GM23338 (cell line): ENCODE measurements around the gene PTCD3. TPM values are rescaled to one million over a fixed set of nuclear protein-coding genes. Genes with fewer than 3 reads are reported as not detected.

Source experiments
- ATAC-seq: fragments of 200-7000 bp; cut with Tn5 transposase; 3 replicates; pipeline ENCODE4 v1.9.1; 2020
- DNase-seq: peaks from one replicate; pipeline ENCODE4 v3.0.0-alpha.2; 2015; ENCODE audit warnings: low spot score
- H2AFZ ChIP-seq: fragments of 200-600 bp; sonication (generic); 2 replicates; pipeline ENCODE4 v1.8.0; 2016; ENCODE audit warnings: antibody characterized with exemption, mild to moderate bottlenecking, moderate library complexity
- H3F3A ChIP-seq: fragments of 200-600 bp; sonication (generic); replicated peaks from 2 replicates; pipeline ENCODE4 v1.8.0; 2017; ENCODE audit warnings: antibody characterized with exemption, mixed run types, low read depth
- H3K27ac ChIP-seq: fragments of 200-600 bp; sonication (generic); 2 replicates; pipeline ENCODE4 v1.6.1; 2016; ENCODE audit warnings: low read depth
- H3K27me3 ChIP-seq: fragments of 200-600 bp; sonication (generic); 2 replicates; pipeline ENCODE4 v1.8.0; 2016; ENCODE audit warnings: mild to moderate bottlenecking, mixed run types, moderate library complexity; ENCODE audit not compliant: insufficient read depth
- H3K36me3 ChIP-seq: fragments of 200-600 bp; sonication (generic); 2 replicates; pipeline ENCODE4 v1.8.0; 2016; ENCODE audit warnings: mild to moderate bottlenecking; ENCODE audit not compliant: insufficient read depth
- H3K4me1 ChIP-seq: fragments of 200-600 bp; sonication (generic); 2 replicates; pipeline ENCODE4 v1.8.0; 2016; ENCODE audit warnings: mild to moderate bottlenecking, moderate library complexity; ENCODE audit not compliant: insufficient read depth
- H3K4me2 ChIP-seq: fragments of 200-600 bp; sonication (generic); 2 replicates; pipeline ENCODE4 v1.7.1; 2017; ENCODE audit warnings: mixed run types
- H3K4me3 ChIP-seq: fragments of 200-600 bp; sonication (generic); 2 replicates; pipeline ENCODE4 v1.6.1; 2016; ENCODE audit warnings: mixed run types
- H3K79me2 ChIP-seq: fragments of 200-600 bp; sonication (generic); replicated peaks from 2 replicates; pipeline ENCODE4 v1.8.0; 2017; ENCODE audit warnings: mild to moderate bottlenecking; ENCODE audit not compliant: insufficient read depth
- H3K9me2 ChIP-seq: fragments of 200-600 bp; sonication (generic); 2 replicates; pipeline ENCODE4 v1.8.0; 2017; ENCODE audit not compliant: insufficient read depth
- H4K20me1 ChIP-seq: fragments of 200-600 bp; sonication (generic); replicated peaks from 2 replicates; pipeline ENCODE4 v1.8.0; 2017; ENCODE audit warnings: mild to moderate bottlenecking; ENCODE audit not compliant: insufficient read depth
- H3K27ac Mint-ChIP-seq: 2 replicates; pipeline ENCODE4 v1.8.0; 2020; ENCODE audit warnings: inconsistent platforms, mild to moderate bottlenecking, moderate library complexity, mixed read lengths
- H3K27me3 Mint-ChIP-seq: 3 replicates; pipeline ENCODE4 v1.8.0; 2022; ENCODE audit warnings: low read depth, mild to moderate bottlenecking, moderate library complexity, mixed read lengths, inconsistent platforms; ENCODE audit not compliant: insufficient read depth, poor library complexity
- H3K36me3 Mint-ChIP-seq: 3 replicates; pipeline ENCODE4 v1.8.0; 2021; ENCODE audit warnings: low read depth, mild to moderate bottlenecking, inconsistent platforms, moderate library complexity, mixed read lengths
- H3K4me1 Mint-ChIP-seq: 3 replicates; pipeline ENCODE4 v1.8.0; 2020; ENCODE audit warnings: mild to moderate bottlenecking, inconsistent platforms, mixed read lengths
- H3K4me3 Mint-ChIP-seq: 3 replicates; pipeline ENCODE4 v1.8.0; 2021; ENCODE audit warnings: moderate library complexity, mild to moderate bottlenecking, inconsistent platforms, mixed read lengths
- H3K9me3 Mint-ChIP-seq: 3 replicates; pipeline ENCODE4 v1.8.0; 2020; ENCODE audit warnings: moderate library complexity, mild to moderate bottlenecking, inconsistent platforms, mixed read lengths
- CREB1 ChIP-seq: fragments of 250-450 bp; sonication (Bioruptor Pico); IDR thresholded peaks from 2 replicates; pipeline ENCODE4 v1.5.0; 2020; ENCODE audit warnings: low read depth, mild to moderate bottlenecking, moderate library complexity
- CTCF ChIP-seq, 2 experiments: fragments of 200-600 bp in 1 of 2; sonication (generic) in 1 of 2; conservative IDR thresholded peaks; 2 replicates each; pipeline versions ENCODE4 v1.5.1 to v1.6.1; 2016 to 2017; ENCODE audit warnings: antibody characterized with exemption in 2 of 2, low read depth in 2 of 2, mild to moderate bottlenecking in 2 of 2, moderate library complexity in 1 of 2
- ETS1 ChIP-seq: IDR thresholded peaks from 2 replicates; pipeline ENCODE4 v1.6.1; 2016; ENCODE audit warnings: antibody characterized with exemption
- EZH2 ChIP-seq: fragments of 200-600 bp; sonication (generic); IDR thresholded peaks from one replicate; pipeline ENCODE4 v1.8.0; 2017; ENCODE audit warnings: antibody characterized with exemption, mild to moderate bottlenecking, low read depth; ENCODE audit not compliant: unreplicated experiment
- EZH2phosphoT487 ChIP-seq: fragments of 200-600 bp; sonication (generic); IDR thresholded peaks from one replicate; pipeline ENCODE4 v1.8.1; 2018; ENCODE audit warnings: antibody characterized with exemption; ENCODE audit not compliant: unreplicated experiment
- JUNB ChIP-seq: IDR thresholded peaks from one replicate; pipeline ENCODE4 v1.6.1; 2016; ENCODE audit warnings: antibody characterized with exemption; ENCODE audit not compliant: unreplicated experiment
- NANOG ChIP-seq: IDR thresholded peaks from 2 replicates; pipeline ENCODE4 v1.6.1; 2016; ENCODE audit warnings: antibody characterized with exemption, borderline replicate concordance
- POLR2AphosphoS5 ChIP-seq: IDR thresholded peaks from 2 replicates; pipeline ENCODE4 v1.6.1; 2016; ENCODE audit warnings: antibody characterized with exemption, low read depth
- REST ChIP-seq: IDR thresholded peaks from one replicate; pipeline ENCODE4 v1.6.1; 2018; ENCODE audit warnings: antibody characterized with exemption; ENCODE audit not compliant: unreplicated experiment
- STAT1 ChIP-seq: IDR thresholded peaks from one replicate; pipeline ENCODE4 v1.6.1; 2016; ENCODE audit warnings: antibody characterized with exemption; ENCODE audit not compliant: unreplicated experiment
- ZNF114 ChIP-seq: fragments of 250-450 bp; sonication (Bioruptor Pico); IDR thresholded peaks from 2 replicates; pipeline ENCODE4 v1.5.0; 2020; ENCODE audit warnings: mild to moderate bottlenecking, moderate library complexity
- ZNF331 ChIP-seq: fragments of 250-450 bp; sonication (Bioruptor Pico); IDR thresholded peaks from 2 replicates; pipeline ENCODE4 v1.5.0; 2020; ENCODE audit warnings: low read depth, mild to moderate bottlenecking, moderate library complexity
- polyA plus RNA-seq: library from polyadenylated mRNA; unstranded; fragments of >200 nt; fragmentation: Nextera tagmentation; extraction: Ambion mirVana; gene quantifications from 2 replicates; pipeline ENCODE4 v1.2.1, GENCODE V29; 2016
- total RNA-seq: library from RNA; depleted of rRNA; stranded (reverse); fragments of >200 nt; shearing (Covaris generic); gene quantifications from 2 replicates; pipeline ENCODE4 v1.2.3, GENCODE V29; 2014
- TF ChIP-seq, protein P1 (sequence below): fragments of 250-450 bp; sonication (Bioruptor Pico); IDR thresholded peaks from 2 replicates; pipeline ENCODE4 v1.5.0; 2020; ENCODE audit warnings: mild to moderate bottlenecking, moderate library complexity

PTCD3 gene
- total and polyA plus RNA-seq, 2 experiments from 2014 or later, result 140 to 223 TPM

DNA sequence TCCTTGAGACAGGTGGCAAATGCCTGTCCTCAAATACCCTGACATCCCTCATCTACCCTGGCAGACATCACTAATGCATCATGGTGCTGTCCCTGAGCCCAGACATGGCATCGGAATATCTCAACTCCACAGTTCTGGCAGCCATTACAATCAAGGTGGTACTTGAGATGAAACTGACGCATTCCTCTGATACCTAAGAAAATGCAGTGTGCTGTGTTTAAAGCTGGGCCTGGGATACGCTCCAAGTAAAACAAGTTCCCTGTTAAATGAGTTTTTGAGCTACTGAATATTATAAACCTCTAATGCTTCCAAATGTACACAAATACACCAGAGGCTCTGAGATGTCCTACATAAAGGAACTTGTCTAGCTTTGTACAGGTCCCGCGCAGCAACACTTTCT is 30.1 kb upstream of the PTCD3 start:
- Histone ChIP-seq H4K20me1 (peaks cover 17% of the 10 kb centered on the region), H3K4me3 (no peak overlapping the region), H3K36me3 (peaks cover 43% of the 10 kb centered on the region), H3K79me2 (no peaks in the 10 kb centered on the region), H3K27me3 (no peaks in the 10 kb centered on the region), H3K4me2 (no peak overlapping the region), H2AFZ (no peak overlapping the region), H3K27ac (no peak overlapping the region), H3K9me2 (no peaks in the 10 kb centered on the region), H3K4me1 (no peaks in the 10 kb centered on the region), H3F3A (no peaks in the 10 kb centered on the region)
- DNase-seq (no peak), ATAC-seq (no peak)
- Mint-ChIP-seq H3K4me1 (no peaks in the 10 kb centered on the region), H3K36me3 (peaks cover 87% of the 10 kb centered on the region), H3K4me3 (no peak overlapping the region), H3K9me3 (no peaks in the 10 kb centered on the region), H3K27me3 (peaks cover 3% of the 10 kb centered on the region), H3K27ac (no peak overlapping the region)
- no peak for TF ChIP-seq ETS1
- no peak for TF ChIP-seq EZH2
- no peak for TF ChIP-seq ZNF331 (CRISPR knock-in tag)
- TF ChIP-seq NANOG, result no peak
- no peak for TF ChIP-seq EZH2phosphoT487
- TF ChIP-seq POLR2AphosphoS5, result no peak
- no peak for TF ChIP-seq JUNB
- TF ChIP-seq STAT1, result no peak
- TF ChIP-seq ZNF114 (CRISPR knock-in tag), result no peak
- no peak for TF ChIP-seq REST
- TF ChIP-seq CREB1 (CRISPR knock-in tag), result no peak
- TF ChIP-seq, protein P1, sequence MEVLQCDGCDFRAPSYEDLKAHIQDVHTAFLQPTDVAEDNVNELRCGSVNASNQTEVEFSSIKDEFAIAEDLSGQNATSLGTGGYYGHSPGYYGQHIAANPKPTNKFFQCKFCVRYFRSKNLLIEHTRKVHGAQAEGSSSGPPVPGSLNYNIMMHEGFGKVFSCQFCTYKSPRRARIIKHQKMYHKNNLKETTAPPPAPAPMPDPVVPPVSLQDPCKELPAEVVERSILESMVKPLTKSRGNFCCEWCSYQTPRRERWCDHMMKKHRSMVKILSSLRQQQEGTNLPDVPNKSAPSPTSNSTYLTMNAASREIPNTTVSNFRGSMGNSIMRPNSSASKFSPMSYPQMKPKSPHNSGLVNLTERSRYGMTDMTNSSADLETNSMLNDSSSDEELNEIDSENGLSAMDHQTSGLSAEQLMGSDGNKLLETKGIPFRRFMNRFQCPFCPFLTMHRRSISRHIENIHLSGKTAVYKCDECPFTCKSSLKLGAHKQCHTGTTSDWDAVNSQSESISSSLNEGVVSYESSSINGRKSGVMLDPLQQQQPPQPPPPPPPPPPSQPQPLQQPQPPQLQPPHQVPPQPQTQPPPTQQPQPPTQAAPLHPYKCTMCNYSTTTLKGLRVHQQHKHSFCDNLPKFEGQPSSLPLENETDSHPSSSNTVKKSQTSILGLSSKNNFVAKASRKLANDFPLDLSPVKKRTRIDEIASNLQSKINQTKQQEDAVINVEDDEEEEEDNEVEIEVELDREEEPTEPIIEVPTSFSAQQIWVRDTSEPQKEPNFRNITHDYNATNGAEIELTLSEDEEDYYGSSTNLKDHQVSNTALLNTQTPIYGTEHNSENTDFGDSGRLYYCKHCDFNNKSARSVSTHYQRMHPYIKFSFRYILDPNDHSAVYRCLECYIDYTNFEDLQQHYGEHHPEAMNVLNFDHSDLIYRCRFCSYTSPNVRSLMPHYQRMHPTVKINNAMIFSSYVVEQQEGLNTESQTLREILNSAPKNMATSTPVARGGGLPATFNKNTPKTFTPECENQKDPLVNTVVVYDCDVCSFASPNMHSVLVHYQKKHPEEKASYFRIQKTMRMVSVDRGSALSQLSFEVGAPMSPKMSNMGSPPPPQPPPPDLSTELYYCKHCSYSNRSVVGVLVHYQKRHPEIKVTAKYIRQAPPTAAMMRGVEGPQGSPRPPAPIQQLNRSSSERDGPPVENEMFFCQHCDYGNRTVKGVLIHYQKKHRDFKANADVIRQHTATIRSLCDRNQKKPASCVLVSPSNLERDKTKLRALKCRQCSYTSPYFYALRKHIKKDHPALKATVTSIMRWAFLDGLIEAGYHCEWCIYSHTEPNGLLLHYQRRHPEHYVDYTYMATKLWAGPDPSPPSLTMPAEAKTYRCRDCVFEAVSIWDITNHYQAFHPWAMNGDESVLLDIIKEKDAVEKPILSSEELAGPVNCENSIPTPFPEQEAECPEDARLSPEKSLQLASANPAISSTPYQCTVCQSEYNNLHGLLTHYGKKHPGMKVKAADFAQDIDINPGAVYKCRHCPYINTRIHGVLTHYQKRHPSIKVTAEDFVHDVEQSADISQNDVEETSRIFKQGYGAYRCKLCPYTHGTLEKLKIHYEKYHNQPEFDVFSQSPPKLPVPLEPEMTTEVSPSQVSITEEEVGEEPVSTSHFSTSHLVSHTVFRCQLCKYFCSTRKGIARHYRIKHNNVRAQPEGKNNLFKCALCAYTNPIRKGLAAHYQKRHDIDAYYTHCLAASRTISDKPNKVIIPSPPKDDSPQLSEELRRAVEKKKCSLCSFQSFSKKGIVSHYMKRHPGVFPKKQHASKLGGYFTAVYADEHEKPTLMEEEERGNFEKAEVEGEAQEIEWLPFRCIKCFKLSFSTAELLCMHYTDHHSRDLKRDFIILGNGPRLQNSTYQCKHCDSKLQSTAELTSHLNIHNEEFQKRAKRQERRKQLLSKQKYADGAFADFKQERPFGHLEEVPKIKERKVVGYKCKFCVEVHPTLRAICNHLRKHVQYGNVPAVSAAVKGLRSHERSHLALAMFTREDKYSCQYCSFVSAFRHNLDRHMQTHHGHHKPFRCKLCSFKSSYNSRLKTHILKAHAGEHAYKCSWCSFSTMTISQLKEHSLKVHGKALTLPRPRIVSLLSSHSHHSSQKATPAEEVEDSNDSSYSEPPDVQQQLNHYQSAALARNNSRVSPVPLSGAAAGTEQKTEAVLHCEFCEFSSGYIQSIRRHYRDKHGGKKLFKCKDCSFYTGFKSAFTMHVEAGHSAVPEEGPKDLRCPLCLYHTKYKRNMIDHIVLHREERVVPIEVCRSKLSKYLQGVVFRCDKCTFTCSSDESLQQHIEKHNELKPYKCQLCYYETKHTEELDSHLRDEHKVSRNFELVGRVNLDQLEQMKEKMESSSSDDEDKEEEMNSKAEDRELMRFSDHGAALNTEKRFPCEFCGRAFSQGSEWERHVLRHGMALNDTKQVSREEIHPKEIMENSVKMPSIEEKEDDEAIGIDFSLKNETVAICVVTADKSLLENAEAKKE, result no peak
- TF ChIP-seq CTCF (conservative IDR thresholded peaks at IDR 0.05; ENCODE audit: low read depth in 2 of 2), result no peak
